GM19351 (cell line): ENCODE data around the gene THUMPD1.
"Not testable (repeated sequence)": the region's sequence is repeated elsewhere in the genome, so short reads cannot be mapped to it uniquely, and the experiment has no call there.

Experiments used
- ATAC-seq: cut with Tn5 transposase; IDR thresholded peaks from one replicate; pipeline ENCODE4 v1.9.1; 2021; ENCODE audit warnings: mild to moderate bottlenecking, moderate library complexity; ENCODE audit not compliant: unreplicated experiment

Gene THUMPD1

DNA sequence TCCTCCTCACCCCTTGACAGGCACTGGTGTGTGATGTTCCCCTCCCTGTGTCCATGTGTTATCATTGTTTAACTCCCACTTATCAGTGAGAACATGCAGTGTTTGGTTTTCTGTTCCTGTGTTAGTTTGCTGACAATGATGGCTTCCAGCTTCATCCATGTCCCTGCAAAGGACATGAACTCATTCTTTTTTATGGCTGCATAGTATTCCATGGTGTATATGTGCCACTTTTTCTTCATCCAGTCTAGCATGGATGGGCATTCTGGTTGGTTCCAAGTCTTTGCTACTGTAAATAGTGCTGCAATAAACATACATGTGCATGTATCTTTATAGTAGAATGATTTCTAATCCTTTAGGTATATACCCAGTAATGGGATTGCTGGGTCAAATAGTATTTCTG lies 39.9 kb downstream of the THUMPD1 start:
- ATAC-seq = not testable (repeated sequence)

DNA sequence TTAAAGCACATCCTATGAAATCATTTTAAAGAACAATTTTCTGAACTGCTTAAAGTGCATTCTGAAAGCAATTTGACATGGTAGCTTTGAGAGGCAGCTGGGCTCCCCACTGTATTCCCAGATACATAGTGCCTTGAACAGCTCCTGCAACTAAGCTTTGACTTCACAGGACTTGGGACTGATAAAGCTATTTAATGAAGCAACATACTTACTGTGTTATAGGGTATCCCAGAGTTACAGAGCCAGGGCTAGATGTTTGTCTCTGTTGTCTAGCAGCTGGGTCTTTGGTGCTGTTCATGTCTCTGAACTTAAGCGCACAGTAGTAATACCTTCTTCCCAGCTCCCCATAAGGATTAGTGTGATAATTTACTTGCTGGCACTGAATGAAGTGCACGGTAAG lies 45.0 kb downstream of the THUMPD1 start:
- ATAC-seq = no peak

- ATAC-seq = no peak
These were observed 46.6 kb downstream of the THUMPD1 start for GRCh38 chr16:20695024-20695423.

GRCh38 chr16:20694096-20694495 lies 47.5 kb downstream of the THUMPD1 start:
- not testable (repeated sequence) for ATAC-seq

DNA sequence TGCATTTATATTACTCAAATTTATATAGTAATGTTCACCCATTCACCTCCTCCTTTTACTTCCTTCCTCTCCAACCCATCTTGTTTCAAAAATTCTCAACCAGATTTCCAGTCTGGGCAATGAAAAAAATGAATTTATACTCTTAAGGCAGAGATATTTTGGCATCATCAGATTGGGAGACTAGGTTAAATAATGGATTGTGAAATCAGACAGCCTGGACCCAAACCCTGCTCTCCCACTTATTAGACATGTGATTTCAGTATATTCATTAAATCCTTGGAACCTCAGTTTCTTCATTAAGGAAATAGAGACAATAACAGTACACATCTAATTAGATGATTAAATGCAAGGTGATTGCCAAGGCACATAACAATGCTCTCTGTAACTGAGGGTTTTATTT lies 52.0 kb downstream of the THUMPD1 start:
- no peak for ATAC-seq

- no peak for ATAC-seq
These were observed 57.8 kb downstream of the THUMPD1 start for GRCh38 chr16:20683812-20684211.
